Measurements from ENCODE around the gene MCEMP1. TPM values are rescaled to one million over a fixed set of nuclear protein-coding genes. Genes with fewer than 3 reads are reported as not detected.

Gene MCEMP1
- total RNA-seq, 1 donor from 2014 or later: not detected

GRCh38 chr19:7636691-7637373 lies 40.1 kb upstream of the MCEMP1 start, which contains the start of gene STXBP2:
Gene STXBP2 (plus strand): TSS chr19:7637110. CDS start chr19:7637150, 40 bp downstream.
- DNase-seq (ENCODE audit: extremely low spot score, unreplicated experiment): no peak
- no peaks in the 10 kb centered on the region for H3K36me3 Mint-ChIP-seq (ENCODE audit: unreplicated experiment)
- H3K4me3 Mint-ChIP-seq (ENCODE audit: unreplicated experiment): peak within 1 kb of the TSS; percentile 57
- TF ChIP-seq, protein P1, sequence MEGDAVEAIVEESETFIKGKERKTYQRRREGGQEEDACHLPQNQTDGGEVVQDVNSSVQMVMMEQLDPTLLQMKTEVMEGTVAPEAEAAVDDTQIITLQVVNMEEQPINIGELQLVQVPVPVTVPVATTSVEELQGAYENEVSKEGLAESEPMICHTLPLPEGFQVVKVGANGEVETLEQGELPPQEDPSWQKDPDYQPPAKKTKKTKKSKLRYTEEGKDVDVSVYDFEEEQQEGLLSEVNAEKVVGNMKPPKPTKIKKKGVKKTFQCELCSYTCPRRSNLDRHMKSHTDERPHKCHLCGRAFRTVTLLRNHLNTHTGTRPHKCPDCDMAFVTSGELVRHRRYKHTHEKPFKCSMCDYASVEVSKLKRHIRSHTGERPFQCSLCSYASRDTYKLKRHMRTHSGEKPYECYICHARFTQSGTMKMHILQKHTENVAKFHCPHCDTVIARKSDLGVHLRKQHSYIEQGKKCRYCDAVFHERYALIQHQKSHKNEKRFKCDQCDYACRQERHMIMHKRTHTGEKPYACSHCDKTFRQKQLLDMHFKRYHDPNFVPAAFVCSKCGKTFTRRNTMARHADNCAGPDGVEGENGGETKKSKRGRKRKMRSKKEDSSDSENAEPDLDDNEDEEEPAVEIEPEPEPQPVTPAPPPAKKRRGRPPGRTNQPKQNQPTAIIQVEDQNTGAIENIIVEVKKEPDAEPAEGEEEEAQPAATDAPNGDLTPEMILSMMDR (IDR thresholded peaks at IDR 0.05): no peak
- peaks cover 16% of the 10 kb centered on the region for H3K27me3 Mint-ChIP-seq (ENCODE audit: unreplicated experiment)
- no peak within 1 kb of the TSS for H3K27ac Mint-ChIP-seq (ENCODE audit: unreplicated experiment)
- no peaks in the 10 kb centered on the region for H3K4me1 Mint-ChIP-seq (ENCODE audit: unreplicated experiment)
- no peaks in the 10 kb centered on the region for H3K9me3 Mint-ChIP-seq (ENCODE audit: unreplicated experiment)

GRCh38 chr19:7637374-7638256 lies 39.3 kb upstream of the MCEMP1 start:
- Mint-ChIP-seq H3K27ac (ENCODE audit: unreplicated experiment) (no peak overlapping the region), H3K4me3 (ENCODE audit: unreplicated experiment) (peak overlapping the region; percentile 57), H3K9me3 (ENCODE audit: unreplicated experiment) (no peaks in the 10 kb centered on the region), H3K4me1 (ENCODE audit: unreplicated experiment) (no peaks in the 10 kb centered on the region), H3K36me3 (ENCODE audit: unreplicated experiment) (no peaks in the 10 kb centered on the region), H3K27me3 (ENCODE audit: unreplicated experiment) (peaks cover 16% of the 10 kb centered on the region)
- TF ChIP-seq, protein P1 (IDR thresholded peaks at IDR 0.05): no peak
- DNase-seq (ENCODE audit: extremely low spot score, unreplicated experiment): no peak

GRCh38 chr19:7638802-7639465 lies 38.0 kb upstream of the MCEMP1 start:
- Mint-ChIP-seq H3K36me3 (ENCODE audit: unreplicated experiment) (no peaks in the 10 kb centered on the region), H3K4me3 (ENCODE audit: unreplicated experiment) (no peak overlapping the region), H3K27me3 (ENCODE audit: unreplicated experiment) (peaks cover 16% of the 10 kb centered on the region), H3K27ac (ENCODE audit: unreplicated experiment) (no peak overlapping the region), H3K9me3 (ENCODE audit: unreplicated experiment) (no peaks in the 10 kb centered on the region), H3K4me1 (ENCODE audit: unreplicated experiment) (no peaks in the 10 kb centered on the region)
- no peak for DNase-seq (ENCODE audit: extremely low spot score, unreplicated experiment)
- TF ChIP-seq, protein P1 (IDR thresholded peaks at IDR 0.05): no peak

DNA sequence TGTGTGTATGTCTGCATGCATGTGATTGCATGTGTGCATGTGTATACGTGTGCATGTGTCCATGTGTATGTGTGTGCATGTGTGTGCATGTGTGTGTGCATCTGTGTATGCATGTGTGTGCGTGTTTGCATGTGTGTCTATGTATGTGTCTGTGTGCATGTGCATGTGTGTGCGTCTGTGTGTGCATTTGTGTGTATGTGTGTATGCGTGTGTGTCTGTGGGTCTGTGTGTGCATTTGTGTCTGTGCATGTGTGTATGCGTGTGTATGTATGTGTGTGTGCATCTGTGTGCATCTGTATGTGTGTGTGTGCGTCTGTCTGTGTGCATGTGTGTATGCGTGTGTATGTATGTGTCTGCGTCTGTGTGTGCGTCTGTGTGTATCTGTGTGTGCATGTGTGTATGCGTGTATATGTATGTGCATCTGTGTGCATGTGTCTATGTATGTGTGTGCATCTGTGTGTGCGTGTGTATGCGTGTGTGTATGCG lies 37.0 kb upstream of the MCEMP1 start:
- H3K4me3 Mint-ChIP-seq (ENCODE audit: unreplicated experiment): no peak overlapping the region

More for the DNA sequence above, 37.0 kb upstream of the MCEMP1 start:
- no peaks in the 10 kb centered on the region for H3K9me3 Mint-ChIP-seq (ENCODE audit: unreplicated experiment)
- DNase-seq (ENCODE audit: extremely low spot score, unreplicated experiment): no peak
- H3K27me3 Mint-ChIP-seq (ENCODE audit: unreplicated experiment): peaks cover 14% of the 10 kb centered on the region
- no peaks in the 10 kb centered on the region for H3K4me1 Mint-ChIP-seq (ENCODE audit: unreplicated experiment)
- no peaks in the 10 kb centered on the region for H3K36me3 Mint-ChIP-seq (ENCODE audit: unreplicated experiment)
- TF ChIP-seq, protein P1 (IDR thresholded peaks at IDR 0.05): no peak
- no peak overlapping the region for H3K27ac Mint-ChIP-seq (ENCODE audit: unreplicated experiment)
